Cerebellar cortex (tissue), 1 donor: Measurements from ENCODE around the gene SNX11.

Experiments used
- DNase-seq: peaks from one replicate; pipeline ENCODE4 v3.0.0-alpha.2; 2015; ENCODE audit warnings: low spot score

SNX11 gene

GRCh38 chr17:48161127-48161905 lies 53.8 kb downstream of the SNX11 start:
- no peak for DNase-seq

- DNase-seq = no peak
These were observed 54.9 kb downstream of the SNX11 start for GRCh38 chr17:48162306-48162934.

DNA sequence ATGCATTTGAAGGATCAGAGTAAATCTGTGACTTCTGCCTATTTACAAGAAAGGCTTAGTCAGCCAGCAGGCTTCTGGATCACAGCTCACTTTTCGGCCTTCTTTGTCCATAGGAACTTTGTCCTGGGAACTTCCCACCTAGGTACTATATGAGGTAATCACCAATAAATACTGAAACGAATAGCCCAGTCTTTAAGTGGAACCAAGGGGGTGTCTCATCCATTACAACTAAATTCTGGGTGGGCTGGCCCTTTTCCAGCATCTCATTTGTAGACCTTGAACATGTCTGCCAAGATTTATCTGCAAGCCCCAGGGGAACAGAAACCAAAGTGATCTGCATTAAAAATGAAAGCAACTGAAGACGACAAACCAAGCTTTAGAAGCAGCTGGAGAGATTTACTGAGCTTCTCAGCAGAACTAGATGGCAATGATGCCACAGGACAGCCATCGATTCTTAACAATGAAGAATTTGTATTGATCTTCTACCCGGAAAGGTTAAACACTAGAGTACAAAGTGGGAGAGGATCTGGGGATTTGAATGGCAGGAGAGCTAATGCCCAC lies 55.5 kb downstream of the SNX11 start:
- DNase-seq = no peak

DNA sequence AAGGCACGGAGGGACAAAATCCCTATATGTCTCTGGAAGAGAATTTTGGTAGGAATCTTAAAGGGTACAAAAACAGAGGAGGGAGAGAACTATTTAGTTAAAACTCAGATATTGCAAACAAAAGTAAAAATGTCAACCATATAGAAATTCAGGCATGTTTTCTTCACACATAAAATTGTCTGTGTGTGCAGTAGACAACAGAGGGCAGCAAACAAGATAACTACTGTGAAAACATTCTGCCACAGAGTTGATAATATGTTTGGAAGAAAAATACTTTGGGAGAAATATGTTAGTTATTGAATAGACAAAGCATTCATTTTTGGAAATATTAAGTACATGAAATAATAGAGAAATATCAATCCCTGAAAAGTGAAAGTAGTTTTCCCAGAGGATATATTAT lies 56.2 kb downstream of the SNX11 start:
- no peak for DNase-seq

GRCh38 chr17:48169926-48170325 lies 62.4 kb downstream of the SNX11 start:
- DNase-seq = no peak
